Skeletal muscle tissue (tissue), 4 donors: ENCODE data around the gene EFNA4. TPM values are rescaled to one million over a fixed set of nuclear protein-coding genes. Genes with fewer than 3 reads are reported as not detected.
"Not testable (repeated sequence)": the region's sequence is repeated elsewhere in the genome, so short reads cannot be mapped to it uniquely, and the experiment has no call there.

Experiments used
- H3K27ac ChIP-seq: one replicate; pipeline ENCODE4 v1.7.0; 2013; ENCODE audit warnings: mild to moderate bottlenecking, low read depth, low read length, inconsistent platforms
- H3K27me3 ChIP-seq, 3 donors: one replicate each; pipeline ENCODE4 v1.7.0; 2013; ENCODE audit warnings: low read length in 3 of 3; ENCODE audit not compliant: control insufficient read depth in 3 of 3, insufficient read depth in 3 of 3
- H3K36me3 ChIP-seq, 3 donors: one replicate each; pipeline ENCODE4 v1.7.0; 2013; ENCODE audit warnings: low read length in 3 of 3; ENCODE audit not compliant: control insufficient read depth in 3 of 3, insufficient read depth in 3 of 3
- H3K4me1 ChIP-seq, 3 donors: one replicate each; pipeline ENCODE4 v1.7.0; 2013; ENCODE audit warnings: low read length in 3 of 3, mild to moderate bottlenecking in 3 of 3; ENCODE audit not compliant: control insufficient read depth in 3 of 3, insufficient read depth in 3 of 3
- H3K4me3 ChIP-seq, 3 donors: one replicate each; pipeline ENCODE4 v1.7.0; 2013; ENCODE audit warnings: low read length in 3 of 3
- H3K9ac ChIP-seq, 3 donors: one replicate each; pipeline ENCODE4 v1.7.0; 2013; ENCODE audit warnings: low read length in 3 of 3, mild to moderate bottlenecking in 3 of 3, moderate library complexity in 2 of 3, low read depth in 1 of 3
- H3K9me3 ChIP-seq, 3 donors: one replicate each; pipeline ENCODE4 v1.7.0; 2013; ENCODE audit warnings: low read length in 3 of 3; ENCODE audit not compliant: control insufficient read depth in 3 of 3
- total RNA-seq: library from RNA; depleted of rRNA; stranded (reverse); fragments of >200 nt; gene quantifications from one replicate; pipeline ENCODE4 v1.2.3, GENCODE V29; 2014
- donor health status: Osteomylitis.

EFNA4 gene
- total RNA-seq, 1 donor from 2014 or later = 3.7 TPM

- H3K9ac ChIP-seq = no peak overlapping the region
- H3K27me3 ChIP-seq = peaks cover 0 to 13% (median 9%) of the 10 kb centered on the region in 3 donors
- H3K36me3 ChIP-seq = no peaks in the 10 kb centered on the region
- H3K4me3 ChIP-seq = no peak overlapping the region
- no peaks in the 10 kb centered on the region for H3K4me1 ChIP-seq
- no peaks in the 10 kb centered on the region for H3K9me3 ChIP-seq
- H3K27ac ChIP-seq = no peak overlapping the region
These were observed 52.7 kb downstream of the EFNA4 start for GRCh38 chr1:155116113-155116764.

DNA sequence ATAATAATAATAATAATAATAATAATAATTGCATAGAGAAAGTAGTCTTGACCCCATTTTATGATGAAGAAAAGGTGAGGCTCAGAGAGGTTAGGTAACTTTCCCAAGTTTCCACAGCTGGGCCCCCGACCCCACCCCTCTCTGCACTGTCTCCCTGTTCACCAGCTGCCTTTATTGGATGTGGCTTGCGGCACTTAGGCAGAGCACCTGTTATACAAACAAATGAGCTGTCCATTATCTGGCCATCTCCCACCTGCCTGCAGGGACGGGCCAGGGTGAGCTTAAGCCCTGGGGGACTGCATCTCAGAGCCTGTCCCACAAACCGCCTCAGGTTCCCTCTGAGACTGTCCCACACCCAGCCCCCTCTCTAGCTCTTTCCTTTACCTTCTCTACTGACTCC, 54.1 kb downstream of the EFNA4 start:
- H3K9me3 ChIP-seq = no peaks in the 10 kb centered on the region
- no peak overlapping the region for H3K9ac ChIP-seq

GRCh38 chr1:155118090-155118489, 54.5 kb downstream of the EFNA4 start:
- not testable (repeated sequence) for H3K9me3 ChIP-seq, H3K36me3 ChIP-seq, H3K27ac ChIP-seq, H3K4me1 ChIP-seq, H3K4me3 ChIP-seq, H3K27me3 ChIP-seq, H3K9ac ChIP-seq

More for the DNA sequence above, 54.1 kb downstream of the EFNA4 start:
- Histone ChIP-seq H3K27me3 (peaks cover 0 to 9% (median 9%) of the 10 kb centered on the region in 3 donors), H3K4me3 (no peak overlapping the region), H3K27ac (no peak overlapping the region), H3K36me3 (no peaks in the 10 kb centered on the region), H3K4me1 (no peaks in the 10 kb centered on the region)

Other genes with a start within 250 kb of the EFNA4 start
- 3.7 TPM for gene KCNN3, start 193.5 kb upstream of the EFNA4 start, total RNA-seq
- 12.5 TPM for gene PMVK, start 127.0 kb upstream of the EFNA4 start, total RNA-seq
- 190 TPM for gene PBXIP1, start 107.6 kb upstream of the EFNA4 start, total RNA-seq
- 16.2 TPM for gene PYGO2, start 102.0 kb upstream of the EFNA4 start, total RNA-seq
- gene SHC1, start 93.0 kb upstream of the EFNA4 start, total RNA-seq = 36.0 TPM
- gene CKS1B, start 89.1 kb upstream of the EFNA4 start, total RNA-seq = 31.8 TPM
- gene FLAD1, start 80.4 kb upstream of the EFNA4 start, total RNA-seq = 16.2 TPM
- gene LENEP, start 70.2 kb upstream of the EFNA4 start, total RNA-seq = not detected
- 7.8 TPM for gene ZBTB7B, start 60.9 kb upstream of the EFNA4 start, total RNA-seq
- not detected for gene DCST2, start 30.0 kb upstream of the EFNA4 start, total RNA-seq
- not detected for gene DCST1, start 29.9 kb upstream of the EFNA4 start, total RNA-seq
- gene ADAM15, start 12.4 kb upstream of the EFNA4 start, total RNA-seq = 33.9 TPM
- gene EFNA3, start 15.1 kb downstream of the EFNA4 start, total RNA-seq = 0.52 TPM
- gene EFNA1, start 64.1 kb downstream of the EFNA4 start, total RNA-seq = 13.0 TPM
- gene SLC50A1, start 72.1 kb downstream of the EFNA4 start, total RNA-seq = 19.8 TPM
- 13.6 TPM for gene DPM3, start 76.8 kb downstream of the EFNA4 start, total RNA-seq
- gene KRTCAP2, start 109.6 kb downstream of the EFNA4 start, total RNA-seq = 104 TPM
- gene TRIM46, start 110.1 kb downstream of the EFNA4 start, total RNA-seq = under 0.01 TPM
- gene THBS3, start 144.2 kb downstream of the EFNA4 start, total RNA-seq = 40.2 TPM
- gene MTX1, start 145.0 kb downstream of the EFNA4 start, total RNA-seq = 16.2 TPM
- gene ENTREP3, start 191.7 kb downstream of the EFNA4 start, total RNA-seq = 2.1 TPM
- 16.2 TPM for gene SCAMP3, start 198.6 kb downstream of the EFNA4 start, total RNA-seq
- gene CLK2, start 209.8 kb downstream of the EFNA4 start, total RNA-seq = 23.5 TPM
- 1.0 TPM for gene HCN3, start 213.7 kb downstream of the EFNA4 start, total RNA-seq
- not detected for gene PKLR, start 237.7 kb downstream of the EFNA4 start, total RNA-seq
- gene FDPS, start 245.1 kb downstream of the EFNA4 start, total RNA-seq = 69.4 TPM